A549 treated with CpdA at 1 μM for 4 hours (cell line): ENCODE measurements around the gene MYO9B. TPM values are rescaled to one million over a fixed set of nuclear protein-coding genes. Genes with fewer than 3 reads are reported as not detected.

ENCODE experiments used
- total RNA-seq: library from RNA; stranded (reverse); fragments of 200-300 nt; extraction: Qiagen RNA extraction; gene quantifications from 5 replicates; pipeline ENCODE4 v1.2.3, GENCODE V29; 2022; ENCODE audit warnings: low read depth

The MYO9B gene, protein sequence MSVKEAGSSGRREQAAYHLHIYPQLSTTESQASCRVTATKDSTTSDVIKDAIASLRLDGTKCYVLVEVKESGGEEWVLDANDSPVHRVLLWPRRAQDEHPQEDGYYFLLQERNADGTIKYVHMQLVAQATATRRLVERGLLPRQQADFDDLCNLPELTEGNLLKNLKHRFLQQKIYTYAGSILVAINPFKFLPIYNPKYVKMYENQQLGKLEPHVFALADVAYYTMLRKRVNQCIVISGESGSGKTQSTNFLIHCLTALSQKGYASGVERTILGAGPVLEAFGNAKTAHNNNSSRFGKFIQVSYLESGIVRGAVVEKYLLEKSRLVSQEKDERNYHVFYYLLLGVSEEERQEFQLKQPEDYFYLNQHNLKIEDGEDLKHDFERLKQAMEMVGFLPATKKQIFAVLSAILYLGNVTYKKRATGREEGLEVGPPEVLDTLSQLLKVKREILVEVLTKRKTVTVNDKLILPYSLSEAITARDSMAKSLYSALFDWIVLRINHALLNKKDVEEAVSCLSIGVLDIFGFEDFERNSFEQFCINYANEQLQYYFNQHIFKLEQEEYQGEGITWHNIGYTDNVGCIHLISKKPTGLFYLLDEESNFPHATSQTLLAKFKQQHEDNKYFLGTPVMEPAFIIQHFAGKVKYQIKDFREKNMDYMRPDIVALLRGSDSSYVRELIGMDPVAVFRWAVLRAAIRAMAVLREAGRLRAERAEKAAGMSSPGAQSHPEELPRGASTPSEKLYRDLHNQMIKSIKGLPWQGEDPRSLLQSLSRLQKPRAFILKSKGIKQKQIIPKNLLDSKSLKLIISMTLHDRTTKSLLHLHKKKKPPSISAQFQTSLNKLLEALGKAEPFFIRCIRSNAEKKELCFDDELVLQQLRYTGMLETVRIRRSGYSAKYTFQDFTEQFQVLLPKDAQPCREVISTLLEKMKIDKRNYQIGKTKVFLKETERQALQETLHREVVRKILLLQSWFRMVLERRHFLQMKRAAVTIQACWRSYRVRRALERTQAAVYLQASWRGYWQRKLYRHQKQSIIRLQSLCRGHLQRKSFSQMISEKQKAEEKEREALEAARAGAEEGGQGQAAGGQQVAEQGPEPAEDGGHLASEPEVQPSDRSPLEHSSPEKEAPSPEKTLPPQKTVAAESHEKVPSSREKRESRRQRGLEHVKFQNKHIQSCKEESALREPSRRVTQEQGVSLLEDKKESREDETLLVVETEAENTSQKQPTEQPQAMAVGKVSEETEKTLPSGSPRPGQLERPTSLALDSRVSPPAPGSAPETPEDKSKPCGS (N-terminal part only)
- total RNA-seq = 31.7 to 40.7 TPM (median 34.0 TPM) in 5 replicates

DNA sequence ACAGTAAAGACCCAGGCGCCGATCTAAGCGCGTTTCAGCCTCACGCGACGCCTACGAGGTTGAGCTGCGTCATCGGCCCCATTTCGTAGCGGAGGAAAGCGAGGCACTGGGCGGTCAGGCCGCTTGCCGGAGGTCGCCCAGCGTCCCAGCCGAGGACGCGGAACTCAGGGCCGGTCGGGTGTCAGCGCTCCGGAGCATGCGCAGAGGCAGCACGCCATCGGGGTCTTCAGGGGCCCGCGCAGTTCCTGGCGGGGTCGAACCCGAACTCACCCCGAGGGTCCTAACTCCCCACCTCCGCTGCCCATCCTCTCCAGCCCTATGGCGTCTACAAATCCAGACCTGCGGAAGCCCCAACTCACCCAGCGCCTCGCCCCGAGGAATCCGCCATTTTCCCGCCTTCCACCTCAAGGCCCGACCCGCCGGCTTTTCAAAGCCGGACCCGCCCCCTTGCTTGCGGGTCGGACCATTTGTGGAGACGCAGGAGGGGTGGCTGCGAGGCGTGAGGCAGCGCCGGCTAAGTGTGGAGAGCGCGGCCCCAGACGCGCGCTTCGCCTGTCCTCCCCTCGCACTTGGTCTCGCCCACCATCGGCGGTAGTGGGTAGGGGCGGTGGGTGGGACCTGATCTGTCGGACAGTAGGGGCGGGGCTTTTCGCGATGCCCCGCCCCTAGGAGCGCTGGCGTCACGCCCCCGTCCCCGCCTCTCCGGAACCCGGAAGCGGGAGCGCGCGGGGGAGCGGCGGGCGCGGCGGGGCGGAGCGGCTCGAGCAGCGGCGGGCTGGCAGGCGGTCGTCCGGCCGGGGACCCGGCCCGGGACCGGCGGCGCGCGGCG is at the start of gene MYO9B, which contains the start of gene HAUS8:
TSS of gene MYO9B (plus strand) at position 743 of the 829 bp plus-strand sequence. CDS start 25,941 bp downstream, outside the sequence.
TSS of gene HAUS8 (minus strand) at position 418 of the 829 bp plus-strand sequence. CDS start at position 388, 30 bp downstream.

DNA sequence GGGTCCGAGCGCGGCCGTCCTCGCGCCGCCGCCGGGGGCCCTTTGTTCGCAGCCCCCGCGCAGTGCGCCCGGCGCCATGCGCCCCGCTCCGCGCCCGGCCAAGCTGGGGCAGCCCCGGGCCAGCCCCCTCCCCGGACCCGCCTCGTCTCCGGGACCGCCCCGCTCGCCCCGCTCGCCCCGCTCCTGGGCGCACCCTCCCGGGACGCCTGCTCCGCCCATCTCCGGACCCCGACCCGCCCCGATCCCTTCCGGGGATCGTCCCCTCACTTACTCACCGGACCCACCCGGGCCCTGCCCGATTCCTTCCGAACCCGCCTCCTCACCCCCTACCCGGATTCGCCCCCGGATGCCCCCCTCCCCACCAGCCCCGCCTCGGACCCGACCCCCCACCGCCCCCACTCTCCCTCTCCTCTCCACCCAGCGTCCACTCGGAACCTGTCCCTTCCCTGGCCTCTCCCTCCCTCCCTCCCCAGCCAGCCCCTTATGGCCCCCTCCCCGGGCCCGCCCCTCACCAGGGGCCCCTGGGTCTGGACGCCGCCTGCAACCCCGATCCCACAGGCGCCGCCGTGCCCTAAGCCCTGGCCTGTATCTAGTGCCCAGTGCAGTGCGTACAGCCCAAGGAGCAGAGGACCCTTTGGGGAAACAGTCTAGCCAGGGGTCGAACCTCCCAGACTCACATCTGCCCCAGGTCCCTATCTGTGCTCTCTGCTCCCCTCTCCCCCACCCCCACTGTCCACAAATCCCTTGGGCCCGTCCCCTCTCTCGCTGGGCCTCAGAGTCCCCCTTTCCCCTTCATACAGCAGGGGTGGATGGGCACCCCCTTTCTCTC is 48.7 kb upstream of the MYO9B start, which contains the start of gene CPAMD8:
TSS of gene CPAMD8 (minus strand) at position 105 of the 829 bp plus-strand sequence. CDS start 168 bp downstream, outside the sequence.

DNA sequence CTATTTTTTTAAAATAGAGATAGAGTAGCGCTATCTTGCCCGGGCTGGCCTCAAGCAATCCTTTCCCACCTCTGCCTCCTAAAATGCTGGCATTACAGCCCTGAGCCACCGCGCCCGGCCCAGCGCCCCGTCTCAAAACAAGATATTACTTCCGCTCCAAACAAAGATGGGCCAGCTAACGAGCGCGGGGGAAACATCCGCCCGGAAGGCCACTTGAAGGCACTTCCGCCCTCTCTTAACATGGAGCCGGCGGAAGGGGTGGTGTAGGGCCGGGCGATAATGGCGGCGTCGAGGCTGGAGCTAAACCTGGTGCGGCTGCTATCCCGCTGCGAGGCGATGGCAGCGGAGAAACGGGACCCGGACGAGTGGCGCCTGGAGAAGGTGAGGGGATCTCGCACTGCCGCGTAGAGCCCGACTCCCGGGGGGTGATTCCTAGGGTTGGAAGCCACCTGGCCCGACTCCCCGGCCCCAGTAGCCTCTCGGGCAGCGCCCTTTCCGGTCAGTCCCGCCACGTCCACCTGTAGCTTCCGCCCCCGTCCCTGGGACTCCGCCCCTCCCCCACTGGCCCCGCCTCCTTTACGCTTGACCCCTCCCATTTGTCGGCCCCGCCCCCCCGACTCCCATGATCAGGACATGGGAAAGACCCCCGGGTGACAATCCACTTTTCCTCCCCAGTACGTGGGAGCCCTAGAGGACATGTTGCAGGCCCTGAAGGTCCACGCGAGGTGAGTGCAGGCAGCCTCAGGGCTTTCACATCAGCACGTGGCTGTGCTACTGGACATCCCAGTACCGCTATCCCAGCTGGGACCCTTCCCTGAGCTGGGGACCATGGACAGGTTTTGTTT is 139.8 kb downstream of the MYO9B start, which contains the start of gene USE1:
TSS of gene USE1 (plus strand) at position 231 of the 845 bp plus-strand sequence. CDS start at position 280, 49 bp downstream.

DNA sequence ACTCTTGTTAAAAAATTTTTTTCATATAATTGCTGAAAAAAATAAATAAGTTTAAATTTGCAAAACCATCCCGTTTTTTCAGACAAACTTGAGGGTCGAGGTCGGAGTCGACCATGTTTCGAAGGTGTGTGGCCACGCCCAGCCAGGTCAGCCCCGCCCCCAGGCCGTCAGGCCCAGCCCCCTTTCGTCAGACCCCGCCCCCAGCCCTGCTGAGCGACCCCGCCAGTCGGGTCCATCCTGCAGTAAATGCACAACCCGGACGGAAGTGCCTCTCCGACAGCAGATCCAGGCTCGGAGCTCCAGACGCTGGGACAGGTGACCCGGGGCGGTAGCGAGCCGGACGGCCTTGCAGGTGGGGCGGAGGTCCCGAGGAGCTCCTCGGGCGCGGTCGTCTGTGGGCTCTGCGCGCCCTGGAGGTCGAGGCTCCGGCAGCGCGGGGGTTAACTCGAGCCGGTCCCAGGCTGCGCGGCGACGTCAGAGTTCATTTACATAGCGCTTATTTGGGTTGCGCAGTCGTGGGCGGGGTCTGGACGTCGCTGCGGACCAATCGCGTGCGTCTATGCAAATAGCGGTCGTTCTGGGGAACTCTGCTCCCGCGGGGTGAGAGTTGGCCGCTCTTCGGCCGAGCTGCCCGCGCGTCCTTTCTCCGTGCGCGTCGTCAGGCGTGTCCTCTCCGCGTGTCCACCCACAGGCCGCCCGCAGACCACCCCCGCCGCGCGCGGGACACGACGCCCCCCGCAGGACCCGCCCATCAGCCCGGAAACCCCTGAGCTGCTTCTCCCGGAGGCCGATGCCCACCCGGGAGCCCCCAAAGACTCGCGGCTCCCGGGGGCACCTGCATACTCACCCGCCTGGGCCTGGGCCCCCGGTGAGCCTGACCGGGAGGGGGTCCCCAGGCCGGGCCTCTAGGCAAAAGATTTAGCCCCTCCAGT is 150.7 kb downstream of the MYO9B start, which contains the start of gene OCEL1:
TSS of gene OCEL1 (plus strand) at position 225 of the 932 bp plus-strand sequence. CDS start at position 247, 22 bp downstream.

DNA sequence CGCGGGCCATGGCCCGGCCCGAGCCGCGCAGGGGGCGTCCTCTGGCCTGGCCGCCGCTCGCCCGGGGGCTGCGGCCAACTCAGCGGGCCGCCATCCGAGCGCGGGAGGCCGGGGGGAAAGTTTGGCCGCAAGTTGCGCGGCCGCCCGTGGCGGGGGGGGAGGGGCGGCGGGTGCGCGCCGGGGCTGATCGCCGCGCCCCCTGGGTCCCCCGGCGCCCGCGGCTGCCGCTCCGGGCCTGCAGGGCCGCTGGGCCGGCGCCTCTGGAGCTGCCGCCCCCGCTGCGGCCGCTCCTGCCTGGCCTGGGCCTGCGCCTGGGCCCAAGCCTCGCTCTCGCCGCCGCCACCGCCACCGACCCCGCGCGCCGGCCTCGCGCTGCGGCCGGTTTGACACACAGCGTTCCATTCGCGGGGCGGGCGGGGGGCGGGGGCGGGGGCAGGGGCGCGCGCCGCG is 170.0 kb downstream of the MYO9B start, which contains the start of gene NR2F6:
TSS of gene NR2F6 (minus strand) at position 385 of the 450 bp plus-strand sequence. CDS start 699 bp downstream, outside the sequence.

Other genes starting within 250 kb of the MYO9B start
- gene SIN3B, start 246.4 kb upstream of the MYO9B start, total RNA-seq = 18.7 to 25.4 TPM (median 20.4 TPM) in 5 replicates
- not detected in 5 replicates for gene F2RL3, start 186.8 kb upstream of the MYO9B start, total RNA-seq
- 0.02 to 0.52 TPM (median 0.10 TPM) in 4 of 5 replicates, not detected in the other for gene CPAMD8, start 49.0 kb upstream of the MYO9B start, total RNA-seq
- 13.3 to 16.4 TPM (median 15.0 TPM) in 5 replicates for gene HAUS8, start 325 bp upstream of the MYO9B start, total RNA-seq
- gene USE1, start 139.6 kb downstream of the MYO9B start, total RNA-seq = 13.2 to 17.2 TPM (median 16.4 TPM) in 5 replicates
- 9.6 to 12.2 TPM (median 12.0 TPM) in 5 replicates for gene OCEL1, start 150.4 kb downstream of the MYO9B start, total RNA-seq
- 23.8 to 61.8 TPM (median 55.3 TPM) in 5 replicates for gene NR2F6, start 170.1 kb downstream of the MYO9B start, total RNA-seq
- gene USHBP1, start 189.0 kb downstream of the MYO9B start, total RNA-seq = not detected in 5 replicates
- 61.0 to 67.8 TPM (median 65.2 TPM) in 5 replicates for gene BABAM1, start 191.7 kb downstream of the MYO9B start, total RNA-seq
- gene ANKLE1, start 206.1 kb downstream of the MYO9B start, total RNA-seq = 0.30 to 0.94 TPM (median 0.66 TPM) in 5 replicates
- 2.6 to 3.8 TPM (median 3.4 TPM) in 5 replicates for gene ABHD8, start 227.6 kb downstream of the MYO9B start, total RNA-seq
- gene MRPL34, start 230.1 kb downstream of the MYO9B start, total RNA-seq = 69.3 to 104 TPM (median 95.7 TPM) in 5 replicates
- gene DDA1, start 233.8 kb downstream of the MYO9B start, total RNA-seq = 66.5 to 75.4 TPM (median 69.7 TPM) in 5 replicates